Measurements from ENCODE around the gene VCP.
"Not testable (repeated sequence)": the region's sequence is repeated elsewhere in the genome, so short reads cannot be mapped to it uniquely, and the experiment has no call there.

The VCP gene

DNA sequence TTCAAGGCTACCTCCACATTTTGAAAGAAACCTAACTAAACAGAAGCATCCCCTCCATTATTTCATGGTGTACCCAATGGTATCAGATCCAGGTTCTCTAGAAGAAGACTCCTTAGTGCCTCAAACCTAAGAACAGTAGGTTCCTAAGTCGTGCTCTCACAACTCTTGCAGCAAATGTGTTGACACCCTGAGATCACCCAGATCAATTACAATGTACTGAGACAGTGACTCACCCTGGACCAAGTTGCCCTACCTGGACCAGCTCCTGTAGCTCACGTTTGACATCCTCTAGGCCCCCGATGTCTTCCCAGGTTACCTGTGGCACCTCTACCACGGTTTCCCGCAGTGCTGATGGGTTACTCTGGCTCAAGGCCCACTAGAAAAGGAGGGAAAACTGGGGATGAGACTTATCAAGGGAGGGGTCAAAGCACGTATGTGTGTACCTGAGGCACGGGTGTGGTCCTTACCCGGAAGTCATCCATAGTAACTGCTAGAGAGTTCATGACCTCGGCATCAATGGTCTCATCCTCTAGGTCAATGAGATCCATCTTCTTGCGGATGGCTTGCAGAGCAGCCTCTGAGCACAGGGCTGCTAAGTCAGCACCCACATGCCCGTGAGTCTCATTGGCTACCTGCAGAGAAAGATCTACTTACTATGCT, 11.7 kb downstream of the VCP start:
- no peak for DNase-seq (ENCODE audit: low spot score)

DNA sequence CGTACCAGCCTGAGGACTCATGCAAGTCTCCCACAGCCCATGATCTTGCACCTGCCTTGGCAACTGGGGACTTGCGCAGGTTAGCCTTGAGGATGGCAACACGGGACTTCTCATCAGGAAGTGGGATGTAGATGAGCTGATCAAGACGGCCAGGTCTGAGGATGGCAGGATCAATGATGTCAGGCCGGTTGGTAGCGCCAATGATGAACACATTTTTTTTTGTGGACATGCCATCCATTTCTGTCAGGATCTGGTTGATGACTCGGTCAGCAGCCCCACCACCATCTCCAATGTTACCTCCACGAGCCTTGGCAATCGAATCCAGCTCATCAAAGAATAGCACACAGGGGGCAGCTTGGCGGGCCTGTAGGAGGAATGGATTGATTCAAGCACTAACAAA, 13.0 kb downstream of the VCP start:
- DNase-seq (ENCODE audit: low spot score): no peak

DNA sequence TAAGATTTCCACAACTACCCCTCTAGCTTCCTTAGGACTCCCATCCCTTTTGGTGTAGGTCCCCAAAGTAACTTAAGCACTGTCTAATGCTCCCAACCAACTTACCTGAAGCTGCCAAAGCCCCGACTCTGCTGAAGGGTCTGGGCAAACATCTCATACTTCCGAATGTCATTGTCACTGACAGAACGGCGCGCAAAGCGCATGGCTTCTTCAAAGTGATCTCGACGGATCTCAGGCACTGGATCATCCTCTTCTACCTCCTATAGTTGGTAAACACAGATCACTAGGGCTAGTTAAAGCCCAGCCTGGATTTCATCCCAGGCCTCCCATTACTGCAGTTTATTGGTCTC, 15.2 kb downstream of the VCP start:
- no peak for DNase-seq (ENCODE audit: low spot score)

DNA sequence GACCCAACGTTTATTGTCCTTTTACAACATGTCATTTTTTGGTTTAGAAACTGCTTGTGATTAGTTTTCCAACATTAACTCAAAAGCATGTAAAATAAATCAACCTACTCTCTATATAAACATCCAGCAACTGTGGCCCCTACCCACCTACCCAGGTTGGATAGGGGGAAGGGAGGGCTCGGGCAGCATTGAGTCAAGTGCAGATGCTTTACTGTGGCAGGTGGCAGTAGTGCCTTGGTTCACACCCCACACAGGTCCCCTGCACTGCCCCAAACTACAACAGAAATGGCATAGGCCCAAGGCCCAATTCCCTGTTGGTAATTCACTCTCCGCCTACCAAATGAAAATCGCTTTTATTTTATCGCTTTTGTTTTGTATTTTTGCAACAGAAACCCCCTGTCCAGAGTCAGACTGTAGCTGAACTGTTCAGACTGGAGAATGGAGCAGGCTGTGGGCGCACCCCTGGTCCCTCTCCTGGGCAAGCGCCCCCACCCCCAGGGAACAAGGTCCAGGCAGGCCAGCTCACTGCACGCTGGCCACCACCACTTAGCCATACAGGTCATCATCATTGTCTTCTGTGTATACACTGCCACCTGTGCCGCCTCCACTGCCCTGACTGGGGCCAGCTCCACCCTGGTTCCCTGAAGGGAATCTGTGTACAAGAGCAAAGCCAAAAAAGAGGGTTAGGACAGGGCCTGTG, 15.7 kb downstream of the VCP start:
- no peak for DNase-seq (ENCODE audit: low spot score)

DNA sequence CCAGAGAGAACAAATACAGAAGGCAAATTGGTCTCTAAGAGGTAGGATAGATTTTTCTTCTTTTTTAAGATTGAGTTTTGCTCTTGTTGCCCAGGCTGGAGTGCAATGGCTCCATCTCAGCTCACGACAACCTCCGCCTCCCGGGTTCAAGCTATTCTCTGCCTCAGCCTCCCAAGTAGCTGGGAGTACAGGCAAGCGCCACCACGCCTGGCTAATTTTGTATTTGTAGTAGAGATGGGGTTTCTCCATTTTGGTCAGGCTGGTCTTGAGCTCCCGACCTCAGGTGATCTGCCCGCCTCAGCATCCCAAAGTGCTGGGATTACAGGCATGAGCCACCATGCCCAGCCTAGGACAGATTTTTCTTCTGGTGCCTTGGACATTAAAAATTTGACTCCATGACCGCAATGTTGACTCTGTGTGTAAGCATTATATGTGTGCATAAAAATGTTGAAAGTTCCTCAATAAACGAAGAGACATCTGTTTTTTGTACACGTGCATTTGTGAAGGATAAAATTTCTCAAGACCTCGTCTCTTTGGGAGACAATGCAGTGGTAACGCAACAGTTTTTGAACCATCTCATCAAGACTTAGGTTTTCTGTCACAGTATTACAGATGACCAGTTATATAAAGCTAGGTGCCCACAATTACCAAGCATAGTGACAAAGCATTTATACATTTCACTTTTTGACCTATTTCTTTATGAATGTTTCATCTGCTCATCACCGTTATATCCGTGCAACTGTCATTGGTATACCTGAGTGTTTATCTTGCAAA, 17.4 kb downstream of the VCP start:
- DNase-seq (ENCODE audit: low spot score): no peak

DNA sequence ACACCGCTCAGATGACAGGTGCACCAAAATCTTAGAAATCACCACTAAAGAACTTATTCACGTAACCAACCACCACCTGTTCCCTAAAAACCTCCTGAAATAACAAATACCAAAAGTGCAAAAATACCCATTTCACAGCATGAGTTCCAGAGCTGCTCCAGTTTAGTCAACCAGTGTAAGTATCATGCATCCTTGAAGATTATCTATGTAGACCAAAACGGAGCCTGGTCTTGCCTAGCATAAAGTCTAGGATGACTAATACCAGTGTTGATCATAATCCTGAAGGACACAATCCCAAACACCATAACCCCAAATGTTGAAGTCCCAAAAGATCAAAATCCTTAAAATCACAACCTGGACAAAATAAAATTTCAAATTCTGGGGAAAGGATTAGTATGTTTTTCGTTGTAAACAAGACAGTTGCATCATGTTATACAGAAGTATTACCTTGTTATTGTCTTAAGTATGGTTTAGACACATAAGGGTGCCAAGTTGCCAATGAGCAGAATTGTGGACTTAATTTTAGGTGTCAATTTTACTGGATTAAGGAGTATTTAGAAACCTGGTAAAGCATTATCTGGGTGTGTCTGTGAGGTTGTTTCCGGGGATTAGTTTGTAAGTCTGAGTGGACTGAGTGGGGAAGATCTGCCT, 18.1 kb downstream of the VCP start:
- no peak for DNase-seq (ENCODE audit: low spot score)

DNA sequence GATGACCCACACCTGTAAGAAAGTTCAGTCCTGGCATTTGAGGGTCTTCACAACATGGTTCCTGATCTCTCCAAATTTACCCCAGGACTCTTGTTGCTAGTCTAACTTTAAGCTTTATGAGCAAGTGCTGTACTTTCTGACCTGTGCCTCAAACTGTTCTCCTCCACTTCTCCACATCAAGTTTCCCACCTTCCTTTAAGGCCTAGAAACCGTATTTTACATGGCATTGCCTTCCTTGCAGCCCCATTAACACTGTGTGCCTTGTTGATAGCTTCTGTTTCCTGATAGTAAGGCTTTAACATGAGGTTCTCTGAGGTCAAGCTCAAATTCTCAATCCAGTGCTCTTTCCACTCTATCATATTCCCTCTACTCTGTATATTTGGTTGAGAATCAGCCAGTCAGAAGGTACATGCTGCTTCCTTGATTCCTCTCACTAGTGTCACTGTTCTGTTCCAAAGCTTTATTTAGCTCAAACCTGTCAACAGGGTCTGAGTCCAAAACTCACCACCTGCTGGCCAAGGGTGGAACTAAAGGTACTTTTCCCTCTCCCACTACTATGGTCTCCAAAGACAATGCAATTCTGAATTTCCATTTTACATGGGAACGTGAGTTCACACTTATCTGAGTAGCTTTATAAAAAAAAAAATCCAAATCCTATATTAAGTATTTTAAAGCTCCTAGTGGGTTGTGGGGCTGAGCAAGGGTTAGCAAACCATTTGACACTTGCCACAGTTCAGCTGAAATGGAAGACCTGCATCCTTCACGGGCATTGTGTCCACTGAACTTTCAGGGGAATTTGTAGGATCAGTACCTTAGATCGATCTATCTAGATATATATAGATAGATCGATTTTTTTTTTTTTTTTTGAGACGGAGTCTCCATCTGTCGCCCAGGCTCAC, 21.1 kb downstream of the VCP start:
- peak; percentile 28 for DNase-seq (ENCODE audit: low spot score)

DNA sequence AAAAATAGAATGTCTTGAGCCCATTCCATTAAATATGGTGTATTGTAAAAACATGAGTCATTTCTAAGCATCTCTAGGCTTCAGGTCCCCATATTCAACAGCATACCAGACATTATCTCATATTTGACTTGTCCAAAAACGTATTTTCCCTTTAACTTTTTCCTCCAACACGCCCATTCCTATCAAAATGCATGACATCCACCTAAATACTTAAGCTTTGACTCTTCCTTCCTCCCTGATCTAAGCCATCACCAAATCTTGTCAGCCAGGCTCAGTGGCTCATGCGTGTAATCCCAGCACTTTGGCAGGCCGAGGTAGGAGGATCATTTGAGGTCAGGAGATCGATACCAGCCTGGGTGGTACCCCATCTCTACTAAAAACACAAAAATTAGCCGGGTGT, 23.9 kb downstream of the VCP start:
- no peak for DNase-seq (ENCODE audit: low spot score)

DNA sequence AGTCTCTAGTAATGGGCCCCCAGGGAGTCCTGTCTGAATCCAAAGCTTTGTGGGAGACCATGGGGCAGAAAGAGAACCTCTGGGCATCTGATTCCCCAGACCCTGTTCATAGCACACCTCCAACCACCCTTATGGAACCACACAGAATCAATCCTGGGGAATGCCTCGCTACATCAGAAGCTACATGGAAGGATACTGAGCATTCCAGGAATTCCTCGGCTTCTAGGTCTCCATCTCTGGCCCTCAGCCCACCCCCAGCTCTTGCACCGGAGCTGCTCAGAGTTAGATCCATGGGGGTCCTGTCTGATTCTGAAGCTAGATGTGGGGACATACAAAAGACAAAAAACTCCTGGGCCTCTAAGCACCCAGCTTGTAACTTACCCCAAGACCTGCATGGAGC, 28.4 kb downstream of the VCP start:
- no peak for DNase-seq (ENCODE audit: low spot score)

DNA sequence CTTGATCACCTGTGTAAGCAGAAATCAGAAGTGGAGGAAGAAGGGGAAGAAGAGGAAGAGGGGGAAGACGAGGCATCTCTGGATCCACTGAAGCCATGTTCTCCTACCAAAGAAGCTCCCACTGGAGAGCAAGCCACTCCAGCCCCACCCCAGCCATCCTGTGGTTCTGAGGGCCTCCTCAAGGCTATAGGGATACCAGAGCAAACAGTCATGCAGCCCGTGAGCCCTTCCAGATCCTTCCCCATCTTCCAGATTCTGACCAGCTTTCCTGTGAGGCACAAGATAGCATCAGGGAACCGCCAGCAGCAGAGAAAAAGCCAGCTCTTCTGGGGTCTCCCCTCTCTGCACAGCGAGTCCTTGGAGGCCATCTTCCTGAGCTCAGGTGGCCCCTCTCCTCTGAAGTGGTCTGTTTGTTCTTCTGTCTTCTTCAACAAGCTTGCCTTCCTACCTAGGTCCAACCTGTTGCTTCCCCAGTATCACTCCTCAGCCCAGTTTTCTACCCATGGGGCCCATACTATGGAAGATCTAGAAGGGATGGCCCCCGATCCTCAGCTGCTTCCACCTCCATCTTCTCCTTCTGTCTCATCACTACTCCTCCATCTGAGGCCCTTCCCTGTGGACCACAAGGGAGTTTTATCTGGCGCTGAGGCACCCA, 29.4 kb downstream of the VCP start:
- DNase-seq (ENCODE audit: low spot score): no peak

DNA sequence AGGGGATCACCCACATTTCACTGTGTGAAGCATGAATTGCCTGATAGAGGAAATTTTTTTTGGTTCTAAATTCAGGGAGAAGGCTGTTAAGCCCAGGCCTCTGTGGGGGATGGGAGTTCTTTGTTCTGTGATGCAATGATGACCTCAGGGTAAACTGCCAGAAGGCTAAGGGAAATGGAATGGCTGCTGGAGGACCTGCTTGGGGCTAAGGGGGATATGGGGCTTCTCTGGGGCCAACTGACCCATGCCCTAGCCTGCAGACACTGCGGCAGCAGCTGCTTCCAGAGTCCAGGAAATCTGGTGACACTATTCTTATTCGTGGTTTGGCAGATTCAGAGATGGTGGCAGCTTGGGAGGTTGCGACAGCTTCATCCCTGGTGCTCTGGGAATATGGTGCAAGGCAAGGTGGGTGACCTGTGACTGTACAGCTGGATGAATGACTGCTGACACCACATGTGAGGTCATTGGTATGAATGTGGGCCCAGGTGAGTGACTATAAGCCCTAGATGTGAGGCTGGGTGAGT, 30.3 kb downstream of the VCP start:
- DNase-seq (ENCODE audit: low spot score): no peak

DNA sequence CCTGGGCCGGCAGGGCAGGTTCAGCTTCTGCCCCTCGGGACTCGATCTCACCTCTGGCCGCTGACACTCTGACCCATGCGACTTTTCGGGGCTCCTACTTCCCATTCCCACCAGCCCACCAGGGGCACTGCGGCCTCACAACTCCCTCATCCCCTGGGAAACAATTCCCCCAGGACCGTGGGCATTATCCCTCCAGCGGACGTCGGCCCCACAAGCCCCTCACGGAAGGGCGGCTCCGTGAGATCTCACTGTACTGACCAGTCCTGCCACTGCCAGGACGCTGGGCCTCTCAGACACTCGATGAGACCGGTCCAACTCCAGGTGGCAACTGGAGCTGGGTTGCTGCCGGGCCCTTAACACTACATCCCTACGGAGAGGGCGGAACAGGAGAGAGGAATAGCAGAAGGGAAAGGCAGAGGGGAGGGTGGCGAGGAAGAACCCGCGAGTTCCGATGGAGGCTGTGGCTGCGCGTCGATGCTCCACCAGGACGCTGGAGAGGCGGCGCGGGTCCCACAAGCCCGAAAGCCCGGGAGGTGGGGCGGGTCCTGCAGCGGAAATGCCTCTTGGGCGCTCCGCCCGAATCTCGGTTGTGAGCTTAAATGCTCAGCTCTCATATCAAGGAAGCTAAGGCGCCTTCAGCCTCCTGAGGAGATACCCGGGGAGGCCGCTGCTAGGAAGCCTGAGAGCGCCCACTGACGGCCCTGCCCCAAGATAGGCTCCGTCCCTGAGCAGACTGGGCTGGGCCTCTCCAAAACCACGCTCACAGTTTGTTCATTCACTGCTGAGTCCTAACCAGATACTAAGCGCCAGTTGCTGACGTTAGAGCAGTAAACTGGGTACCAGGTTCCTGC, 36.3 kb downstream of the VCP start:
- DNase-seq (ENCODE audit: low spot score): no peak

DNA sequence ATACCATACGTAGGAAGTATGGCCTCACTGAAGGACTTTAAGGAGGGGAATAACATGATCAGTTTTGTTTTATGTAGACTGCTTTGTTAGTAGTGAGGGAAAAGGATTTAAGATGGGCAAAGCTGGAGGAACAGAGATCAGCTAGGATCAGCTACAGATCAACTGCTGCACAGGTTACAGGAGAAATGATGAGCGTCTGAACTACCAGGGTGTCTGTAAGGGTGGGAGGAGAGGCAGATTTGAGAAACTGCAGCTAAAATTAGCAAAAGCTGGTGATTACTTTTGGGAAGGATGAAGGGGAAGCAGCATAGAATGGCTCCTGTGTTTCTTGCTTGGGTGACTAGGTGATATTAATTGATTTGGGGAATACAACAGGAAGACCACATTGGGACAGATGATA, 39.3 kb downstream of the VCP start:
- no peak for DNase-seq (ENCODE audit: low spot score)

DNA sequence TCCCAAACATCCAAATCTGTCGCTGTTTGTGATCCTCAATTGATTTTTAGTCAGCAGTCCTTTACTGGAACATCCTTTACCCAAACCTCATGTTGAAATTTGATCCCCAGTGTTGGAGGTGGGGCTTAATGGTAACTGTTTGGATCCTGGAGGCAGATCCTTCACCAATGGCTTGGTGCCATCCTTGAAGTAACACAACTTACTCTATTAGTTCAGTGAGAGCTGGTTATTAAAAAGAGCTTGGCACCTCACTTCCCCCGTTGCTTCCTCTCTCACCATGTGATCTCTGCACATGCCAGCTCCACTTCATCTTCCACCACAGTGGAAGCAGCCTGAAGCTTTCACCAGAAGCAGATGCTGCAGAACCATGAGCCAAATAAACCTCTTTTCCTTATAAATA, 42.6 kb downstream of the VCP start:
- DNase-seq (ENCODE audit: low spot score): no peak

DNA sequence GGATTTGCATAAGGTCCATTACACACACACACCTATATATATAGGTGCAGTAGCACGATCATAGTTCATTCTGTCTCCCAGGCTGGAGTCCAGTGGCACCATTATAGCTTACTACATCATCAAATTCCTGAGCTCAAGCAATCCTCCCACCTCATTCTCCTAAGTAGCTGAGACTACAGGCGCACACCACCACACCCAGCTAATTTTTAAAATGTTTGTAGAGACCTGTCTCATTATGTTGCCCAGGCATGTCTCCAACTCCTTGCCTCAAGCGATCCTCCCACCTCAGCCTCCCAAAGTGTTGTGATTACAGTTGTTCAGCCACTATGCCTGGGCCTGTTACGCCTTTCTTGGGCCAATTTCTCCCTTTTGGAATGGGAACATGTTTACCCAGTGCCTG, 43.2 kb downstream of the VCP start:
- no peak for DNase-seq (ENCODE audit: low spot score)

DNA sequence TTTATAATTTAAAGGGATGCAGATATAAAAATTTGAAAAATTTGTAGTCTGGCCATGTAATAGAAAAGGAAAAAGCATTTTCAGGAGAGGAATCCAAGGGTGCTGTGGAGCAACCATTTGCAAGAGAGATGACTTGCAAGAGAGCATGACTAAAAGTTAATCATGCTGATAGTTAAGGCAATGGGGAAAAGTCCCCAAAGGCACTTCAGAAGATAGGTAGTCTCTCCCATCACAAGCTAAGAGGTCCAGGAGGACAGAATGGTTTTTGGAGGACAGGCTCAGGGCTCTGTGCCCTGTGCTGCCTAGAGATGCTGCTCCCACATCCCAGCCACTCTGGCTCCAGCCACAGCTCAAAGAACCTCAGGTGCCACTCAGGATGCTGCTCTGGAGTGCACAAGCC, 44.1 kb downstream of the VCP start:
- DNase-seq (ENCODE audit: low spot score): no peak

DNA sequence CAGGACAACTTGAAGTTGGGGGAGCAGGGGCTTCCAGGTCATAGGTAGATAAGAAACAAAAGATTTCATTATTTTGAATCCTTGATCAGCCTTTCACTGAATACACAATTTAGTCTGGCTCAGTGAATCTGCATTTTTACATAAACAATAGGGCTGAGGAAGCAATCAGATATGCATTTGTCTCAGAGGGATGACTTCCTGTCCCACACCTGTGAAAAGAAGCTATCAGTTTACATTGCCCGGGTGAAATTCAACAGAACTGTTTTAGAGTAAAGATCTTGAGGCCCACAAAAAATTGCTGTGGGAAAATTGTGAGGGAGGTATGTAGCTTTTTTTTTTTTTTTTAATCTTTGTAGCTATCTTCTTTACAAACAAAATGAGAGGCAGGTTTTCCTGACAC, 44.6 kb downstream of the VCP start:
- no peak for DNase-seq (ENCODE audit: low spot score)

DNA sequence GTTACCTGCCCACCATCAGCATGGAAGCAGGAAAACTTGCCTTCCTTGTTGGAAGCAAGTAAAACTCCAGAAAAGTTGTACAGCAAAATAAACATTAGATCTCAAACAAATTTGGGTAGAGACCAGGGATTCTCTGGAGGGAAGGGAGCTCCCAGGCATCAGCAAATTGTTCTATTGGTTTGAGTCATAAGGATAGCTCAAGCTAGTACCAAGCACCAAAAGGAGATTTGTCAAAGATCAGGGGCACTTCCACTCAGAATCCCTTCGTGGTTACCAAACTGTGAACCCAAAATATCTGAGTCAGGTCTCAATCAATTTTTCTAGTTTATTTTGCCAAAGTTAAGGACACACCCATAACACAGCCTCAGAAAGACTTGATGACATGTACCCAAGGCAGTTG, 45.1 kb downstream of the VCP start:
- DNase-seq (ENCODE audit: low spot score): no peak

DNA sequence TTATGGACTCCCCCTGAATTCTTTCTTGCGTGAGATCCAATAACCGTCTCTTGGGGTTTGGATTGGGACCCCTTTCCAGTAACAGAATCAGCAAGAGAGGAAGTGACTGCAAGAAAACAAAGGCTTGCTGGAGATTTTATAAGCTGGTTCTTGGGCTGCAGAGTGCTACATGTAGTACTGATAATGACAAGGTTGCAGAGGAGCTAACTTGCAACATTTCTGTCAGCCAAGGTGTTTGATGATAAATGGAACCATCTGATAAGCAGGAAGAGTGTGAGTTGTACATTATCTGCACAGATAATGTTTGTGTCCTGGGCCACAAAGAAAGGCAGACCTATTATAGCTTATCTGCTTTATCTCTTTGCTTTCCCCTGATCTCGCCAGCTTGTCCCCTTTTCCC, 45.8 kb downstream of the VCP start:
- DNase-seq (ENCODE audit: low spot score): no peak

DNA sequence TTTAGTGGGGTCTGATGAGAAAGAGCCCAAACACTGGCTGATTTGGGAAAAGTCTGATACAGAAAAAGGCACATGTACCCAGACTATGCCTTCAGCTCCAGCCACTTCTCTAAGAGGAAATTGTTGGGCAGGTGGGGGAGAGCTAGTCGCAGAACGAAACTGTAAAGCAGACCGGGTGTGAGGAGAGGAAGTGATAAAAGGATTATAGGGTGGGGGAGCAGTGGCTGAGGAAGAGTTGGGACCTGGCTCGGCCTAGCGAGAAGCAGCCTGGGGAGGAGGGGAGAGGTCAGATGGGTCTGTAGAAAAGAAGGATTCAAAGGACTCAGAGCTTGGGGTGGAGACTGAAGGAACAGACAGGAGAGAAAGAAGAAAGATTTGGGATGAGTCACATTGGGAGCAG, 49.0 kb downstream of the VCP start:
- DNase-seq (ENCODE audit: low spot score): not testable (repeated sequence)
